Osteoblast (primary cell): ENCODE results near the gene DPY19L2. TPM values are rescaled to one million over a fixed set of nuclear protein-coding genes. Genes with fewer than 3 reads are reported as not detected.
"Not testable (repeated sequence)": the region's sequence is repeated elsewhere in the genome, so short reads cannot be mapped to it uniquely, and the experiment has no call there.

ENCODE experiments used
- DNase-seq: peaks from one replicate; pipeline ENCODE4 v3.0.0; 2011; ENCODE audit warnings: low spot score, mixed read lengths; ENCODE audit not compliant: insufficient read length; ENCODE audit errors: missing footprints
- H2AFZ ChIP-seq: 2 replicates; pipeline ENCODE4 v1.6.0; 2011; ENCODE audit warnings: mild to moderate bottlenecking, low read length
- H3K27ac ChIP-seq: 2 replicates; pipeline ENCODE4 v1.5.1; 2011; ENCODE audit warnings: mild to moderate bottlenecking, low read depth, low read length, moderate library complexity
- H3K27me3 ChIP-seq: 2 replicates; pipeline ENCODE4 v1.6.0; 2012; ENCODE audit warnings: mild to moderate bottlenecking, control low read depth, inconsistent platforms, low read length, moderate library complexity; ENCODE audit not compliant: insufficient read depth
- H3K36me3 ChIP-seq: 2 replicates; pipeline ENCODE4 v1.5.1; 2011; ENCODE audit warnings: mild to moderate bottlenecking, low read length, control low read depth, moderate library complexity; ENCODE audit not compliant: insufficient read depth
- H3K4me1 ChIP-seq: 2 replicates; pipeline ENCODE4 v1.5.1; 2011; ENCODE audit warnings: mild to moderate bottlenecking, low read length, control low read depth, moderate library complexity; ENCODE audit not compliant: insufficient read depth
- H3K4me2 ChIP-seq: 2 replicates; pipeline ENCODE4 v1.6.0; 2011; ENCODE audit warnings: mild to moderate bottlenecking, low read length; ENCODE audit not compliant: insufficient read depth
- H3K4me3 ChIP-seq: fragments of 200-600 bp; sonication (generic); 3 replicates; pipeline ENCODE4 v1.5.1; 2012; ENCODE audit warnings: mild to moderate bottlenecking, low read length, inconsistent platforms; ENCODE audit not compliant: insufficient read depth
- H3K79me2 ChIP-seq: 2 replicates; pipeline ENCODE4 v1.6.0; 2012; ENCODE audit warnings: mild to moderate bottlenecking, low read length, control low read depth, inconsistent platforms; ENCODE audit not compliant: insufficient read depth
- H3K9me3 ChIP-seq: 2 replicates; pipeline ENCODE4 v1.5.1; 2011; ENCODE audit warnings: low read depth, low read length, control low read depth
- H4K20me1 ChIP-seq: 2 replicates; pipeline ENCODE4 v1.6.0; 2012; ENCODE audit warnings: mild to moderate bottlenecking, low read length, control low read depth; ENCODE audit not compliant: insufficient read depth
- CTCF ChIP-seq: IDR thresholded peaks from 2 replicates; pipeline ENCODE4 v1.5.1; 2011; ENCODE audit warnings: mild to moderate bottlenecking, low read depth, low read length, moderate library complexity; ENCODE audit errors: extremely low read depth
- total RNA-seq: library from RNA; depleted of rRNA; stranded (reverse); fragments of >200 nt; gene quantifications from 2 replicates; pipeline ENCODE4 v1.2.3, GENCODE V29; 2012

The DPY19L2 gene
- total RNA-seq, 1 donor, result 1.1 TPM

GRCh38 chr12:63706336-63706735, 38.0 kb upstream of the DPY19L2 start:
- H3K9me3 ChIP-seq, result no peaks in the 10 kb centered on the region
- no peak overlapping the region for H3K4me3 ChIP-seq
- no peaks in the 10 kb centered on the region for H4K20me1 ChIP-seq
- no peaks in the 10 kb centered on the region for H3K79me2 ChIP-seq
- peaks cover 2% of the 10 kb centered on the region for H3K4me1 ChIP-seq
- no peaks in the 10 kb centered on the region for H3K36me3 ChIP-seq
- H3K4me2 ChIP-seq, result no peak overlapping the region
- no peak for TF ChIP-seq CTCF
- no peak overlapping the region for H2AFZ ChIP-seq
- DNase-seq, result no peak
- H3K27me3 ChIP-seq, result no peaks in the 10 kb centered on the region
- H3K27ac ChIP-seq, result no peak overlapping the region

- not testable (repeated sequence) for H2AFZ ChIP-seq, H3K4me2 ChIP-seq, H3K27ac ChIP-seq, DNase-seq, H3K79me2 ChIP-seq, H3K9me3 ChIP-seq, H4K20me1 ChIP-seq, H3K36me3 ChIP-seq, H3K4me3 ChIP-seq, H3K27me3 ChIP-seq, H3K4me1 ChIP-seq
Measured at GRCh38 chr12:63699678-63700382, 31.5 kb upstream of the DPY19L2 start.

DNA sequence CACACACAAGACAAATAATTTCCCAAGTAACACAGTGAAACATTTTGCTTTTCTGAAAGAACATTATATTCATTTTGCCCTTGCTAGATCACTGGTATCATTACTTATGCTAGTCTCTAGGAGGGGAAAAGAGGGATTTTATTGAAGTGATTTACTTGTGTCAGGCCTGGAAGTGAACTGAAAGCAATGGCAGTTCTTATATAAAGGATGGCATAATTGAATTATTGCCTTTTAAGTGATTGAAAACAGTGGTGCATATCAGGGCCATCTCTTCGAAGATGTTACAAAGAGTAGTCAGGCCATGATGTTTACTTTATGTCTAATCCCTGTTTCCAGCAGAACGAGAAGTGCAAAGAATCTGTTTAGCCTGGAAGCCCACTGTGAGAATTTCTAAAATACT, 30.7 kb upstream of the DPY19L2 start:
- H3K4me2 ChIP-seq, H3K4me1 ChIP-seq, H3K36me3 ChIP-seq, H2AFZ ChIP-seq, H3K9me3 ChIP-seq, DNase-seq, H3K4me3 ChIP-seq, H3K79me2 ChIP-seq, H3K27me3 ChIP-seq, H3K27ac ChIP-seq, H4K20me1 ChIP-seq: not testable (repeated sequence)

DNA sequence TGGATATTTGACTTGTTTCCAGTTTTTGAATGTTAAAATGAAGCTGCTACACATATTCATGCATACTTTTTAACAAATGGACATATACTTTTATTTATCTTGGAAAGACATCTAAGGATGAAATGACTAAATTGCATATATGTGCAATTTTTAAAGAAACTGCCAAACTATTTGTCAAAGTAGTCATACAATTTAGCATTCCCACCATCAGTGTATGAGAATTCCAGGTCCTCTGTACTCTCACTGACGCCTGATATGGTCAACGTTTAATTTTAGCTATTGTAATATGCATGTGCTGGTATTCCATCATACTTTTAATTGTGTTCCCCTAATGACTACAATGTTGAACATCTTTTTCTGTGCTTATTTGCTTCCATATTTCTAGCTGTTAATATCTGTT, 22.5 kb upstream of the DPY19L2 start:
- not testable (repeated sequence) for H3K36me3 ChIP-seq, H3K4me3 ChIP-seq, H3K9me3 ChIP-seq, H3K79me2 ChIP-seq, H3K27me3 ChIP-seq, DNase-seq, H3K27ac ChIP-seq, H3K4me1 ChIP-seq, H4K20me1 ChIP-seq, H2AFZ ChIP-seq, H3K4me2 ChIP-seq

- H3K4me2 ChIP-seq, H3K79me2 ChIP-seq, H3K27ac ChIP-seq, H3K36me3 ChIP-seq, H4K20me1 ChIP-seq, H3K4me1 ChIP-seq, DNase-seq, H3K27me3 ChIP-seq, H3K4me3 ChIP-seq, H2AFZ ChIP-seq, H3K9me3 ChIP-seq: not testable (repeated sequence)
Measured at GRCh38 chr12:63689141-63689540, 20.8 kb upstream of the DPY19L2 start.

DNA sequence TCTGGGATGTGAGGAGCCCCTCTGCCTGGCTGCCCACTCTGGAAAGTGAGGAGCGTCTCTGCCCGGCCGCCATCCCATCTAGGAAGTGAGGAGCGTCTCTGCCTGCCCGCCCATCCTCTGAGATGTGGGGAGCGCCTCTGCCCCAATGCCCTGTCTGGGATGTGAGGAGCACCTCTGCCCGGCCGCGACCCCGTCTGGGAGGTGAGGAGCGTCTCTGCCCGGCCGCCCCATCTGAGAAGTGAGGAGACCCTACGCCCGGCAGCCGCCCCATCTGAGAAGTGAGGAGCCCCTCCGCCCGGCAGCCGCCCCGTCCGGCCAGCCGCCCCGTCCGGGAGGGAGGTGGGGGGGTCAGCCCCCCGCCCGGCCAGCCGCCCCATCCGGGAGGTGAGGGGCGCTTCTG, 18.3 kb upstream of the DPY19L2 start:
- not testable (repeated sequence) for DNase-seq, H3K36me3 ChIP-seq, H3K4me2 ChIP-seq

DNA sequence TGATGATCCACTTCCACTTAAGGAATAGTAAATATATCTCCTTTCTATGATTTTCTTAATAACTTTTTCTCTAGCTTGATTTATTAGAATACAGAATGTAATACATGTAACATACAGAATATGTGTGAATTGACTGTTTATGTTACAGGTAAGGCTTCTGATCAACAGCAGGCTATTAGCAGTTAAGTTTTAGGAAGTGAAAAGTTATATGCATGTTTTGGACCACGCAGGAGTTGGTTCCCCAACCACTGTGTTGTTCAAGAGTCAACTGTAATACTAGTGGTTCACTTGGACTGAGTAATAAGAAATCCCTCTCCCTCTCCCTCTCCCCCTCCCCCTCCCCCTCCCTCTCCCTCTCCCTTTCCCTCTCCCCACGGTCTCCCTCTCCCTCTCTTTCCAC, 17.5 kb upstream of the DPY19L2 start:
- H3K4me2 ChIP-seq, H3K4me1 ChIP-seq, H3K79me2 ChIP-seq: not testable (repeated sequence)

More for the DNA sequence above, 18.3 kb upstream of the DPY19L2 start:
- H3K27me3 ChIP-seq, H3K4me3 ChIP-seq, H3K27ac ChIP-seq, H3K9me3 ChIP-seq, H3K4me1 ChIP-seq, H2AFZ ChIP-seq, H3K79me2 ChIP-seq, H4K20me1 ChIP-seq: not testable (repeated sequence)

DNA sequence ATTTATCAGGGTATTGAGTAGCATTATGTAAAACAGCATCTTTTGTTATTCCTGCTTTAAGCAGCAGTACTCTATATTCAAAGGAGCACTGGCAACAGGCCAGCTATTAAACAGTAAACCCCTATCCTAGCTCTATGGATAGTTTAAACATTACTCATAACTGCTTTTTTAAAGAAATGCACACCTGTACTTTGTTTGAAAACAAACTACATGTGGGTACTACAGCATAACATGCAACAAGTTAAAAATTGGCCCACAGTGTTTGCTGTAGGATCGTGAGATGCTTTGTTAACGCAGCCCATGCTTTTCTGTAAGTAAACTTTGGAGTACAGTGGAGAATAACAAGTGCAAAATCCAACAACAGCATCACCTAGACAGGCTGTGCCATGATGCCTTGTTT, 14.3 kb upstream of the DPY19L2 start:
- H3K4me1 ChIP-seq, H3K27me3 ChIP-seq, H3K9me3 ChIP-seq, H2AFZ ChIP-seq, H3K36me3 ChIP-seq, H3K4me2 ChIP-seq, H4K20me1 ChIP-seq, H3K79me2 ChIP-seq, DNase-seq, H3K27ac ChIP-seq, H3K4me3 ChIP-seq: not testable (repeated sequence)

More for the DNA sequence above, 17.5 kb upstream of the DPY19L2 start:
- H4K20me1 ChIP-seq, H3K27me3 ChIP-seq, H3K36me3 ChIP-seq, H3K9me3 ChIP-seq, DNase-seq, H3K27ac ChIP-seq, H2AFZ ChIP-seq, H3K4me3 ChIP-seq: not testable (repeated sequence)
